Sigmoid colon (tissue), 7 donors: ENCODE measurements around the gene PIN1. TPM values are rescaled to one million over a fixed set of nuclear protein-coding genes. Genes with fewer than 3 reads are reported as not detected.
A peak's percentile ranks its signal among the peaks of the same experiment; 100 is the strongest.
"Not testable (repeated sequence)": the region's sequence is repeated elsewhere in the genome, so short reads cannot be mapped to it uniquely, and the experiment has no call there.

Experiments
- DNase-seq: peaks from one replicate; pipeline ENCODE4 v3.0.0-alpha.2; 2019
- H3K27ac ChIP-seq, 4 donors: fragments of 200-600 bp; sonication (generic); one replicate each; pipeline ENCODE4 v1.5.1; 2016 to 2019; ENCODE audit warnings: mild to moderate bottlenecking in 1 of 4
- H3K27me3 ChIP-seq, 3 donors: fragments of 200-600 bp; sonication (generic); one replicate each; pipeline ENCODE4 v1.5.1; 2019; ENCODE audit warnings: mild to moderate bottlenecking in 1 of 3
- H3K36me3 ChIP-seq, 4 donors: fragments of 200-600 bp; sonication (generic); one replicate each; pipeline ENCODE4 v1.5.1; 2016 to 2019
- H3K4me1 ChIP-seq, 4 donors: fragments of 200-600 bp; sonication (generic); one replicate each; pipeline ENCODE4 v1.5.1; 2017 to 2019
- H3K4me3 ChIP-seq, 4 donors: fragments of 200-600 bp; sonication (generic); one replicate each; pipeline ENCODE4 v1.5.1; 2017 to 2019; ENCODE audit warnings: mild to moderate bottlenecking in 2 of 4, moderate library complexity in 1 of 4
- H3K9me3 ChIP-seq, 4 donors: fragments of 200-600 bp in 3 of 4; sonication (generic) in 3 of 4; one replicate each; pipeline versions ENCODE4 v1.5.1 to v1.6.1; 2013 to 2019
- CTCF ChIP-seq, 4 experiments: fragments of 450-650 bp in 3 of 4; fragments of 200-600 bp in 1 of 4; IDR thresholded peaks; one replicate each; pipeline ENCODE4 v1.5.1; 2016 to 2019; ENCODE audit warnings: antibody characterized with exemption in 4 of 4, mild to moderate bottlenecking in 3 of 4, moderate library complexity in 2 of 4
- EP300 ChIP-seq, 4 donors: sonication (generic); formaldehyde crosslinking; IDR thresholded peaks; one replicate each; pipeline ENCODE4 v1.6.1; 2017; ENCODE audit warnings: antibody characterized with exemption in 4 of 4
- POLR2A ChIP-seq, 2 donors: fragments of 450-650 bp; IDR thresholded peaks; one replicate each; pipeline ENCODE4 v1.6.1; 2016; ENCODE audit warnings: antibody characterized with exemption in 2 of 2, mild to moderate bottlenecking in 2 of 2, moderate library complexity in 2 of 2
- POLR2AphosphoS5 ChIP-seq, 4 donors: sonication (generic); formaldehyde crosslinking; IDR thresholded peaks; one replicate each; pipeline ENCODE4 v1.6.1; 2017; ENCODE audit warnings: antibody characterized with exemption in 4 of 4
- WGBS, 2 donors: extraction: QIAGEN DNeasy Blood & Tissue Kit; methylation state at CpG; one replicate each; pipeline ENCODE4 v1.1.7; 2013; 5-methylcytosine and 5-hydroxymethylcytosine counted together
- intact Hi-C: fragments of 100-400 bp; cut with DNase I; formaldehyde crosslinking; loops from one replicate; pipeline ENCODE4 v1.15.1; 2023
- polyA plus RNA-seq, 3 donors: library from polyadenylated mRNA; stranded (reverse); fragments of 200-250 nt; gene quantifications; one replicate each; pipeline ENCODE4 v1.2.3, GENCODE V29; 2013
- total RNA-seq, 4 donors: library from RNA; depleted of rRNA; stranded (reverse); fragments of >200 nt; gene quantifications; one replicate each; pipeline ENCODE4 v1.1.0, GENCODE V29; 2016
- donor health status: healthy with polysubstance abuse.
- donor health status: Bipolar disorder and iron deficiency.
- donor health status: healthy.

The PIN1 gene
- total and polyA plus RNA-seq, 7 donors = 77.5 to 149 (median 122) TPM

GRCh38 chr19:9789066-9789465 is 46.1 kb upstream of the PIN1 start:
- WGBS, 2 donors = 84 to 93% methylated on average over 11 of the region's 11 CpGs
- DNase-seq = no peak
- TF ChIP-seq POLR2AphosphoS5 (IDR thresholded peaks at IDR 0.05) = no peak
- TF ChIP-seq CTCF (IDR thresholded peaks at IDR 0.05) = no peak
- no peak for TF ChIP-seq POLR2A (IDR thresholded peaks at IDR 0.05)
- no peak for TF ChIP-seq EP300 (IDR thresholded peaks at IDR 0.05)
- Histone ChIP-seq H3K27me3 (no peaks in the 10 kb centered on the region), H3K9me3 (no peaks in the 10 kb centered on the region), H3K4me3 (no peak overlapping the region), H3K36me3 (no peaks in the 10 kb centered on the region), H3K27ac (peak overlapping the region; percentile 90 to 99 (median 96)), H3K4me1 (peaks cover 0 to 39% (median 33%) of the 10 kb centered on the region in 4 donors)
- intact Hi-C loops = no loop called here

- H3K27me3 ChIP-seq, H3K9me3 ChIP-seq, intact Hi-C loops, H3K36me3 ChIP-seq, H3K4me3 ChIP-seq, DNase-seq: not testable (repeated sequence)
- WGBS, 2 donors = 59 to 63% methylated on average over 5 of the region's 5 CpGs
- peak overlapping the region; percentile 90 to 99 (median 96) for H3K27ac ChIP-seq
- H3K4me1 ChIP-seq = peaks cover 0 to 34% (median 29%) of the 10 kb centered on the region in 4 donors
Observed at GRCh38 chr19:9789579-9789978, 45.5 kb upstream of the PIN1 start.

- DNase-seq = peak; percentile 71
- Histone ChIP-seq H3K4me1 (peaks cover 0 to 33% (median 22%) of the 10 kb centered on the region in 4 donors), H3K4me3 (peak overlapping the region in 3 of 4 donors; percentile 61 to 86 (median 68)), H3K27ac (peak overlapping the region; percentile 90 to 99 (median 96))
- not testable (repeated sequence) for H3K27me3 ChIP-seq, H3K9me3 ChIP-seq, H3K36me3 ChIP-seq
- WGBS, 2 donors = 86 to 91% methylated on average over 6 of the region's 6 CpGs
- intact Hi-C loops = loop anchor here (2.0 to 5.0 kb wide), 3 partner anchors 170 to 254 kb away; partner anchors contain the start of genes ZNF426 and ZNF561
Observed at GRCh38 chr19:9791073-9791367, 44.1 kb upstream of the PIN1 start.

- peaks cover 0 to 30% (median 20%) of the 10 kb centered on the region in 4 donors for H3K4me1 ChIP-seq
- H3K36me3 ChIP-seq = no peaks in the 10 kb centered on the region
- 2 to 3% methylated on average over 50 of the region's 50 CpGs for WGBS, 2 donors
- peak overlapping the region; percentile 60 to 86 (median 64) for H3K4me3 ChIP-seq
- H3K27me3 ChIP-seq = no peaks in the 10 kb centered on the region
- H3K9me3 ChIP-seq = no peaks in the 10 kb centered on the region
- peak overlapping the region; percentile 90 to 99 (median 96) for H3K27ac ChIP-seq
- intact Hi-C loops = loop anchor here (2.0 to 5.0 kb wide), 6 partner anchors 27 to 483 kb away; partner anchors contain the start of genes FBXL12, ZNF426, ZNF561 and ZNF562
- DNase-seq = peak; percentile 99
- TF ChIP-seq CTCF (IDR thresholded peaks at IDR 0.05) = no peak
- TF ChIP-seq POLR2AphosphoS5 (IDR thresholded peaks at IDR 0.05) = peak; percentile 33 to 75 (median 50)
- TF ChIP-seq EP300 (IDR thresholded peaks at IDR 0.05) = no peak
- peak in 1 of 2 donors; percentile 56 for TF ChIP-seq POLR2A (IDR thresholded peaks at IDR 0.05)
Observed at GRCh38 chr19:9791552-9792205, 43.4 kb upstream of the PIN1 start.

- H3K36me3 ChIP-seq = no peaks in the 10 kb centered on the region
- no peaks in the 10 kb centered on the region for H3K9me3 ChIP-seq
- H3K27ac ChIP-seq = peak overlapping the region; percentile 90 to 99 (median 96)
- DNase-seq = peak; percentile 98
- H3K27me3 ChIP-seq = no peaks in the 10 kb centered on the region
- peak overlapping the region; percentile 60 to 86 (median 64) for H3K4me3 ChIP-seq
- intact Hi-C loops = loop anchor here (2.0 to 5.0 kb wide), 5 partner anchors 26 to 484 kb away; partner anchors contain the start of genes FBXL12, ZNF426, ZNF562 and ZNF699
- WGBS, 2 donors = 2 to 3% methylated on average over 70 of the region's 70 CpGs
- TF ChIP-seq POLR2A (IDR thresholded peaks at IDR 0.05) (peak in 1 of 2 donors; percentile 32), EP300 (IDR thresholded peaks at IDR 0.05) (no peak), POLR2AphosphoS5 (IDR thresholded peaks at IDR 0.05) (peak in 2 of 4 donors; percentile 30 to 45)
- peaks cover 0 to 30% (median 20%) of the 10 kb centered on the region in 4 donors for H3K4me1 ChIP-seq
Observed at GRCh38 chr19:9792206-9793070, 42.7 kb upstream of the PIN1 start.
